Progenitor cell of endocrine pancreas (in vitro differentiated cells): ENCODE measurements around the gene CFAP65. TPM values are rescaled to one million over a fixed set of nuclear protein-coding genes. Genes with fewer than 3 reads are reported as not detected.

Experiments
- DNase-seq: peaks from one replicate; pipeline ENCODE4 v3.0.0; 2021; ENCODE audit warnings: low spot score; ENCODE audit not compliant: unreplicated experiment
- H3K27ac Mint-ChIP-seq: 2 replicates; pipeline ENCODE4 v1.8.0; 2021; ENCODE audit warnings: mild to moderate bottlenecking, moderate library complexity, mixed read lengths
- H3K27me3 Mint-ChIP-seq: 2 replicates; pipeline ENCODE4 v1.8.0; 2021; ENCODE audit warnings: mixed read lengths
- H3K36me3 Mint-ChIP-seq: 2 replicates; pipeline ENCODE4 v1.8.0; 2022; ENCODE audit warnings: mixed read lengths; ENCODE audit not compliant: insufficient read depth
- H3K4me1 Mint-ChIP-seq: 2 replicates; pipeline ENCODE4 v1.8.0; 2021; ENCODE audit warnings: low read depth, mixed read lengths
- H3K4me3 Mint-ChIP-seq: 2 replicates; pipeline ENCODE4 v1.8.0; 2021; ENCODE audit warnings: low read depth, mild to moderate bottlenecking, moderate library complexity, mixed read lengths
- H3K9me3 Mint-ChIP-seq: 2 replicates; pipeline ENCODE4 v1.8.0; 2021; ENCODE audit warnings: low read depth, mixed read lengths
- total RNA-seq: library from RNA; stranded (reverse); gene quantifications from 2 replicates; pipeline ENCODE4 v1.2.1, GENCODE V29; 2021
- TF ChIP-seq, protein P1 (sequence below): fragments of 200-600 bp; sonication (generic); IDR thresholded peaks from one replicate; pipeline ENCODE4 v1.5.0; 2021; ENCODE audit warnings: antibody characterized with exemption, mild to moderate bottlenecking; ENCODE audit not compliant: unreplicated experiment

Gene CFAP65
- total RNA-seq, 1 donor from 2014 or later: 0.65 TPM

DNA sequence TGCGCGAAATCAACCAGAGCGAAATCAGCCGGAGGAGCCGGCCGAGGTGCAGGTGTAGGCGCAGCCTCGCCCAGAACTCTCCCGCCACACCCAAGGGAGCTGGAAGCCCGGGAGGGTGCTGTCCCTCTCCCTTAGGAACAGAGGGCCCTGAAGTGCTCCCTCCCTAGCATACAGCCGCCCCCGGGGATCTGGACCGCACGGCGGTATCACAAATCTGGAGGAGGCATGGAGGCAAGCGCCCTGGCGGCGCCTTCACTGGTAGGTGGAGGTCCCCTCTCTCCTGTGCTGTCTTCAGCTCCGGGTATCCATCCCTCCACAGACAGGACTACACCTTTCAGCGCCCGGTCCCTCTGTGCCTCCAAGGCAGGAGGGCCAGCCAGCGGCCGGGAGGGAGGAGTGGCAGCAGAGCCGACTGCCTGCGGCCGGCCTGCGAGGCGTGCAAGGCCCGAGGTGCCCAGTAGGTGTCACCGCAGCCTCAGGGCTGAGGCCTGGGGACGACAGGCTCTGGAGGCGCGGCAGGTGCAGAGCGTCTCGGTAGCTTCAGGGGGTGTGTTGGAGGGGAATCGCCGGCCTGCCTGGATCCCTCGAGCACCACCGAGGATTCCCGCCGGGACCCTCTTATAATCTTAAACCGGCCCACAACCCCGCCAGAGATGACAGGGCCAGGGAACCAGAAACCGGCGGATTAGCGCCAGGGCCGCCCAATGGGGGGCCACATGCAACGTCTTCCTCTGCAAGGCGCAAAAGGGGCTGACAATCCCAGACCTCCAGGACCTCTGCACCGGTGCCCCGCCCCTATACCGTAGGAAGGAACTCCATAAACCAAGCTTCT, 16.6 kb upstream of the CFAP65 start:
- TF ChIP-seq, protein P1, sequence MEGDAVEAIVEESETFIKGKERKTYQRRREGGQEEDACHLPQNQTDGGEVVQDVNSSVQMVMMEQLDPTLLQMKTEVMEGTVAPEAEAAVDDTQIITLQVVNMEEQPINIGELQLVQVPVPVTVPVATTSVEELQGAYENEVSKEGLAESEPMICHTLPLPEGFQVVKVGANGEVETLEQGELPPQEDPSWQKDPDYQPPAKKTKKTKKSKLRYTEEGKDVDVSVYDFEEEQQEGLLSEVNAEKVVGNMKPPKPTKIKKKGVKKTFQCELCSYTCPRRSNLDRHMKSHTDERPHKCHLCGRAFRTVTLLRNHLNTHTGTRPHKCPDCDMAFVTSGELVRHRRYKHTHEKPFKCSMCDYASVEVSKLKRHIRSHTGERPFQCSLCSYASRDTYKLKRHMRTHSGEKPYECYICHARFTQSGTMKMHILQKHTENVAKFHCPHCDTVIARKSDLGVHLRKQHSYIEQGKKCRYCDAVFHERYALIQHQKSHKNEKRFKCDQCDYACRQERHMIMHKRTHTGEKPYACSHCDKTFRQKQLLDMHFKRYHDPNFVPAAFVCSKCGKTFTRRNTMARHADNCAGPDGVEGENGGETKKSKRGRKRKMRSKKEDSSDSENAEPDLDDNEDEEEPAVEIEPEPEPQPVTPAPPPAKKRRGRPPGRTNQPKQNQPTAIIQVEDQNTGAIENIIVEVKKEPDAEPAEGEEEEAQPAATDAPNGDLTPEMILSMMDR: peak; percentile 92
- Mint-ChIP-seq H3K36me3 (peaks cover 2% of the 10 kb centered on the region), H3K4me1 (peaks cover 11% of the 10 kb centered on the region), H3K27me3 (peaks cover 51% of the 10 kb centered on the region), H3K4me3 (peak overlapping the region; percentile 84), H3K9me3 (no peaks in the 10 kb centered on the region), H3K27ac (no peak overlapping the region)
- peak; percentile 72 for DNase-seq

DNA sequence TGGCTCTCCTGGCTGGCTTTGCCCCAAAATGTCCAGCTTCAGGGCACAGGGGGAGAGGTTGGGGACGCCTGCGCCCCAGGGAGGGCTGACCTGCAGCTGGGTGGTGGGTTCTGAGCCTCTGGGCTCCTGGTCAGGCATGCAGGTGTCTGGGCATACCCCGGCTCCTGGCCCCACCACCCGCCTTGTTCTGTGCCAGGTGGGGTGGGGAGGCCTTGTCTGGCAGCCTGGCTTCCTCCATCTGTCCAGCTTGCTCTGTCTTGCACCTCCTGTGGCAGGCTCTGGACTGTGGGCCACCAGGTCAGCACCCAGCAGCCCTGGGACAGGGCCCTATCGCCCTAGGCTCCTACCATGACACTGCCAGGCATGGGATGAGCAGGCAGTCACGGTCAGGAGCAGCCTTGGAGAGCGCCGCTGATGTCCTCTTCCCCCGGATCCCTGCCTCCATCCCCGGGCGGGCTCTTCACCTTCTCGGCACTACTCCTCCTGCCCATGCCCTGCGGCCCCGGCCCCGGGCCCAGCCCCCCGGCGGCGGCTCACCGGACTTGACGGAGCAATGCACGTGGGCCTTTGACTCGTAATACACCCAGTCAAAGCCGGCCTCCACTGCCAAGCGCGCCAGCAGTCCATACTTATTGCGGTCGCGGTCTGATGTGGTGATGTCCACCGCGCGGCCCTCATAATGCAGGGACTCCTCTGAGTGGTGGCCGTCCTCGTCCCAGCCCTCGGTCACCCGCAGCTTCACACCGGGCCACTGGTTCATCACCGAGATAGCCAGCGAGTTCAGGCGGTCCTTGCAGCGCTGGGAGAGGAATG, 15.8 kb upstream of the CFAP65 start:
- no peak for DNase-seq
- TF ChIP-seq, protein P1: no peak
- Mint-ChIP-seq H3K9me3 (no peaks in the 10 kb centered on the region), H3K4me1 (peaks cover 11% of the 10 kb centered on the region), H3K36me3 (peaks cover 2% of the 10 kb centered on the region), H3K27ac (no peak overlapping the region), H3K4me3 (no peak overlapping the region), H3K27me3 (peaks cover 49% of the 10 kb centered on the region)

DNA sequence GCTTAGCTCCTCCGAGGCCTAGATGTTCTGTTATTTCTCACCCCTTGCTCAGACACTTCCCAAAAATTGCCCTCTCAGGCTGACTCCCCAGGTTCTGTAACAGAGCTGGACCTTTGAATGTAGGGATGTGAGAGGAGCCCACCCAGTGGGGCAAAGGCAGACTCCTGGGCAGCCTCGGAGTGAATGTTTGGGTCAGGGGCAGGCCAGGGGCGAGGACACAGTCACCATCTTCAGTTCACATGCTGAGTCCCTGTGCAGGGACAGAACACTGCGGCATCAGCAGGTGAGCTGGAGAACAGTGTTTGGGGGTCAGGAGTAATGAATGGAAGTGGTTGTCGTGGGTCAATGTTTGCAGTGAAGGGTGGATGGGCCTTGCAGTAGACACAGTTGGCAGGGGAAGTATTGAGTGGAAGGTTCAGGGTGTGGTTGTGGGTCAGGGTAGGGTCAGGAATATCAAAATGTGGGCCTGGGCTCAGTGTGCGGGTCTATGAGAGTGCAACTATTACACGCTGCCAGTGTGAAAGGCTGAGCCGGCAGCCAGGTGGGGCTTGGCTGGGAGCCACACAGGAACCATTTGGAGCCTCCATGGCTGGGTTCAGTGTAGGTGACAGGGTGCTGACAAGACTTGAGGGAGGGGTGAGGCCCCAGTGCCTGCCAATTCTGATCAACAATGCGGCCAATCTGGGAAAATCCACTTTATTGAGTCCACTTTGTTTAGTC, 15.0 kb upstream of the CFAP65 start:
- H3K4me1 Mint-ChIP-seq: peaks cover 9% of the 10 kb centered on the region
- peaks cover 45% of the 10 kb centered on the region for H3K27me3 Mint-ChIP-seq

DNA sequence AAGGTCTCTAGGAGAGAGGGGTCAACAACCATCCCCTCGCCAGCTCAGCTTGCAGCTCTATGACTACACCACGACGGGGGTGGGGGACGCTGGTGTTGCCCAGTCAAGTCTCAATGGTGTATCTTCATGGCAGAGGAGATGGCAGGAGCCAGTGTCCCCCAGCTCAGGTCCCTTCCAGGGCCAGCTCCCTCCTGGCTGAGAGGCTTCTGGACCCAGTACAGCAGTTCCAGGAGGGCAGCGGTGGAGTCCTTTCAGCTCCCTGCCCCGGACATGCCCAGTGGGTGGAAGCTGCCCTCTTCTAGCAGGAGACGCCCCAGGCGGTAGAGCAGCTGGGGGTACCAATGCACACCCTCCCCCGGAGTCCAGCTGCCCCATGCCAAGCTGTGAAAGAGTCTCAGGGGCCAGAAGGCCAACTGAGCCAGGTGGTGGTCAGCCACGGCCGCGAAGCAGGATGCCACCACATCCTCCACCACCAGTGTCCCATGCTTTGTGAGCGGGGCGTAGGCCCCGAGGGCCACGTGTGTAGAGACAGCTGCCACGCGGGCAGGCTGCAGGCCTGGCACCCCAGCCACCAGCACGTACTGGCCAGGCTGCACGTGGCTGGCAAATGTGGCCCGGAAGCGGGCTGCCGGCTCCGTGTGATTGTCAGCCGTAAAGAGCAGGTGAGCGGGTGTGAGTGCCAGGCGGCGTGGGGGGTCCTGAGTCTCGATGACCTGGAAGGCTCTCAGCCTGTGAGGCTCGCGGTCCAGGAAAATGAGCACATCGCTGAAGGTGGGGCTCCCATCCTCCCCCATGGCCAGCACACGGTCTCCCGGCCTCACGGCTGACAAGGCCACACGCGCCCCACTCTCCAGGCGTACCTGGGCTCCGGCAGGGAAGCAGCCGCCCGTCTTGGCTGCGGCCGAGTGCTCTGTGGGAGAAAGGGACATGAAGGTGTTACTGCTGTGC, 13.9 kb upstream of the CFAP65 start:
- DNase-seq: no peak
- Mint-ChIP-seq H3K9me3 (no peaks in the 10 kb centered on the region), H3K27ac (no peak overlapping the region), H3K36me3 (peaks cover 2% of the 10 kb centered on the region), H3K4me1 (peaks cover 8% of the 10 kb centered on the region), H3K27me3 (peaks cover 52% of the 10 kb centered on the region), H3K4me3 (no peak overlapping the region)
- TF ChIP-seq, protein P1: no peak

More for the DNA sequence above, 15.0 kb upstream of the CFAP65 start:
- DNase-seq: no peak
- TF ChIP-seq, protein P1: no peak
- Mint-ChIP-seq H3K27ac (no peak overlapping the region), H3K4me3 (no peak overlapping the region), H3K36me3 (peaks cover 2% of the 10 kb centered on the region), H3K9me3 (no peaks in the 10 kb centered on the region)
